GM12892 (cell line): ENCODE data around the gene PPP6R3.

Experiments
- POLR2A ChIP-seq: IDR thresholded peaks from 2 replicates; pipeline ENCODE4 v1.6.1; 2011; ENCODE audit warnings: low read depth, low read length, control low read depth
- POLR2AphosphoS5 ChIP-seq: IDR thresholded peaks from 2 replicates; pipeline ENCODE4 v1.6.1; 2011; ENCODE audit warnings: low read depth, low read length, control low read depth
- TAF1 ChIP-seq: IDR thresholded peaks from 2 replicates; pipeline ENCODE4 v1.6.1; 2011; ENCODE audit warnings: low read depth, mild to moderate bottlenecking, control low read depth, low read length, borderline replicate concordance

- peak; percentile 79 for TF ChIP-seq POLR2AphosphoS5
- peak; percentile 76; the same call in 1 of the 2 replicates for TF ChIP-seq POLR2A
- TF ChIP-seq TAF1, result peak; percentile 56; the same call in 1 of the 2 replicates
Observed at GRCh38 chr11:68460741-68461574, at the start of gene PPP6R3.
